Endodermal cell (in vitro differentiated cells): ENCODE results near the gene POLE3. TPM values are rescaled to one million over a fixed set of nuclear protein-coding genes. Genes with fewer than 3 reads are reported as not detected.

ENCODE experiments used
- DNase-seq: peaks from one replicate; pipeline ENCODE4 v3.0.0-alpha.2; 2017
- H3K27ac ChIP-seq: 2 replicates; pipeline ENCODE4 v1.5.1; 2013; ENCODE audit warnings: mild to moderate bottlenecking, low read depth, low read length, moderate library complexity
- H3K27me3 ChIP-seq: 2 replicates; pipeline ENCODE4 v1.6.1; 2013; ENCODE audit warnings: mild to moderate bottlenecking, low read length, moderate library complexity; ENCODE audit not compliant: insufficient read depth, control insufficient read depth, poor library complexity, severe bottlenecking
- H3K36me3 ChIP-seq: 2 replicates; pipeline ENCODE4 v1.7.0; 2013; ENCODE audit warnings: mild to moderate bottlenecking, low read length, moderate library complexity; ENCODE audit not compliant: control insufficient read depth, insufficient read depth
- H3K4me1 ChIP-seq: one replicate; pipeline ENCODE4 v1.7.0; 2013; ENCODE audit warnings: low read length; ENCODE audit not compliant: control insufficient read depth, insufficient read depth
- H3K4me3 ChIP-seq: 2 replicates; pipeline ENCODE4 v1.5.1; 2013; ENCODE audit warnings: mild to moderate bottlenecking, low read length, moderate library complexity
- H3K9ac ChIP-seq: 2 replicates; pipeline ENCODE4 v1.6.1; 2013; ENCODE audit warnings: mild to moderate bottlenecking, low read length, moderate library complexity; ENCODE audit not compliant: poor library complexity, severe bottlenecking; ENCODE audit errors: extremely low read depth
- H3K9me3 ChIP-seq: 2 replicates; pipeline ENCODE4 v1.6.1; 2013; ENCODE audit warnings: mild to moderate bottlenecking, low read length, moderate library complexity; ENCODE audit not compliant: control insufficient read depth
- H3K27ac Mint-ChIP-seq: 2 replicates; pipeline ENCODE4 v1.8.0; 2020; ENCODE audit warnings: mixed read lengths
- H3K27me3 Mint-ChIP-seq: 2 replicates; pipeline ENCODE4 v1.8.0; 2021; ENCODE audit warnings: mild to moderate bottlenecking, mixed read lengths; ENCODE audit not compliant: insufficient read depth
- H3K36me3 Mint-ChIP-seq: 2 replicates; pipeline ENCODE4 v1.8.0; 2020; ENCODE audit warnings: low read depth, mixed read lengths
- H3K4me1 Mint-ChIP-seq: 2 replicates; pipeline ENCODE4 v1.8.0; 2020; ENCODE audit warnings: mixed read lengths
- H3K4me3 Mint-ChIP-seq: 2 replicates; pipeline ENCODE4 v1.8.0; 2020; ENCODE audit warnings: mild to moderate bottlenecking, moderate library complexity, mixed read lengths
- H3K9me3 Mint-ChIP-seq: 2 replicates; pipeline ENCODE4 v1.8.0; 2020; ENCODE audit warnings: mild to moderate bottlenecking, mixed read lengths
- WGBS, 2 experiments: methylation state at CpG; one replicate each; pipeline versions ENCODE4 v1.1.5 to v1.1.7; 2013; ENCODE audit warnings: missing lambda C conversion rate in 2 of 2, mixed read lengths in 1 of 2; ENCODE audit not compliant: insufficient coverage in 1 of 2, insufficient read length in 1 of 2; 5-methylcytosine and 5-hydroxymethylcytosine counted together
- total RNA-seq, 2 donors: library from RNA; stranded (reverse); fragmentation: NEBNext Ultra II Directional in 1 of 2; extraction: Animal tissue kit (Norgen Biotek cat#: 25700) in 1 of 2; gene quantifications; 2 replicates in 1 of 2; 3 replicates in 1 of 2; pipeline ENCODE4 v1.2.1, GENCODE V29; 2021
- TF ChIP-seq, protein P1 (sequence below): fragments of 200-600 bp; sonication (generic); conservative IDR thresholded peaks from 2 replicates; pipeline ENCODE4 v1.5.0; 2021; ENCODE audit warnings: antibody characterized with exemption, mild to moderate bottlenecking

Gene POLE3
- total RNA-seq, 2 donors from 2014 or later: 36.5 to 45.6 TPM

DNA sequence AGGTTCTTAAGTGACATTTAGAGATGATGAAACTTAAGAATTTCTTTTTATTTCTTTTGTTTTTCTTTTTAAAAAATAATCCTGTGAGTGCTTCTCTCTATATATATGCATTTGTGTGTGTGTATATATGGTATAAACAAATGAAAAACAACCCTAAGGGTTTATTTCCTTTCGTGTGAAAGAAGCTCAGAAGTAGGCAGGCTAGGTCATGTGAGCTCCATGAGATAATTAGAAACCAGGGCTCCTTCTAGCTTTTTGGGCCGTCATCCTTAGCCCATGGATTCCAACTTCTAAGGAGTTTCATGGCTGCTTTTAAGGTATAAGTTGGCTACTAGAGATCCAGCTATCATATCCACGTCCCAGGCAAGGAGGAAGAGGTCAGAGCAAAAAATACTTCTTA, 11.3 kb upstream of the POLE3 start:
- Mint-ChIP-seq H3K4me1 (peaks cover 8% of the 10 kb centered on the region), H3K27ac (no peak overlapping the region), H3K9me3 (no peaks in the 10 kb centered on the region), H3K4me3 (no peak overlapping the region), H3K27me3 (peaks cover 3% of the 10 kb centered on the region), H3K36me3 (no peaks in the 10 kb centered on the region)
- no peak overlapping the region for H3K9ac ChIP-seq
- 92 to 94% methylated on average over 3 of the region's 3 CpGs for WGBS, 2 experiments
- no peaks in the 10 kb centered on the region for H3K9me3 ChIP-seq
- no peaks in the 10 kb centered on the region for H3K4me1 ChIP-seq
- no peak overlapping the region for H3K4me3 ChIP-seq
- no peak for DNase-seq
- no peaks in the 10 kb centered on the region for H3K36me3 ChIP-seq
- H3K27me3 ChIP-seq: peaks cover 4% of the 10 kb centered on the region
- H3K27ac ChIP-seq: no peak overlapping the region
- TF ChIP-seq, protein P1, sequence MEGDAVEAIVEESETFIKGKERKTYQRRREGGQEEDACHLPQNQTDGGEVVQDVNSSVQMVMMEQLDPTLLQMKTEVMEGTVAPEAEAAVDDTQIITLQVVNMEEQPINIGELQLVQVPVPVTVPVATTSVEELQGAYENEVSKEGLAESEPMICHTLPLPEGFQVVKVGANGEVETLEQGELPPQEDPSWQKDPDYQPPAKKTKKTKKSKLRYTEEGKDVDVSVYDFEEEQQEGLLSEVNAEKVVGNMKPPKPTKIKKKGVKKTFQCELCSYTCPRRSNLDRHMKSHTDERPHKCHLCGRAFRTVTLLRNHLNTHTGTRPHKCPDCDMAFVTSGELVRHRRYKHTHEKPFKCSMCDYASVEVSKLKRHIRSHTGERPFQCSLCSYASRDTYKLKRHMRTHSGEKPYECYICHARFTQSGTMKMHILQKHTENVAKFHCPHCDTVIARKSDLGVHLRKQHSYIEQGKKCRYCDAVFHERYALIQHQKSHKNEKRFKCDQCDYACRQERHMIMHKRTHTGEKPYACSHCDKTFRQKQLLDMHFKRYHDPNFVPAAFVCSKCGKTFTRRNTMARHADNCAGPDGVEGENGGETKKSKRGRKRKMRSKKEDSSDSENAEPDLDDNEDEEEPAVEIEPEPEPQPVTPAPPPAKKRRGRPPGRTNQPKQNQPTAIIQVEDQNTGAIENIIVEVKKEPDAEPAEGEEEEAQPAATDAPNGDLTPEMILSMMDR: no peak

DNA sequence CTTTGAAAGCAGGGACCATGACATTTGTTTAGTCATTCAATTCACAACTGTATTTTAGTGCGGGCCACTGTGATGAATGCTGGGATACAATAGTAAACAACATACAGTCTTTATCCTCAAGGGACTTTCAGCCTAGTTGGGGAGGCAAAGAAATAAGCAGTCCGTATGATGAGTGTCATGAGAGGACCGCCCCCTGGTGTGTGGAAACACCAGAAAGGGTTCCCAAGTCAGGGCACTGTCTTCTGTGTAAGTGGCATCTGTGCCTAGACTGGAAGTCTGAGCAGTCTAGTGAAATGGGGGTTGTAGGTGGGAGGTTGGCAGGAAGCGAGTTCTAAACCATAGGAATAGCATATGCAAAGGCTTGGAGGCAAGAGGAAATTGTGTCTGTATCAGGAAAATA, 6.9 kb upstream of the POLE3 start:
- Histone ChIP-seq H3K4me3 (no peak overlapping the region), H3K27me3 (peaks cover 4% of the 10 kb centered on the region), H3K9me3 (no peaks in the 10 kb centered on the region), H3K27ac (no peak overlapping the region), H3K9ac (no peak overlapping the region), H3K4me1 (no peaks in the 10 kb centered on the region), H3K36me3 (no peaks in the 10 kb centered on the region)
- Mint-ChIP-seq H3K27me3 (peaks cover 3% of the 10 kb centered on the region), H3K36me3 (no peaks in the 10 kb centered on the region), H3K9me3 (no peaks in the 10 kb centered on the region), H3K4me3 (no peak overlapping the region), H3K27ac (no peak overlapping the region), H3K4me1 (no peaks in the 10 kb centered on the region)
- TF ChIP-seq, protein P1: no peak
- 90 to 93% methylated on average over 3 to 4 of the region's 4 CpGs for WGBS, 2 experiments
- no peak for DNase-seq

- Histone ChIP-seq H3K4me1 (no peaks in the 10 kb centered on the region), H3K9me3 (no peaks in the 10 kb centered on the region), H3K4me3 (no peak overlapping the region), H3K27ac (no peak overlapping the region), H3K27me3 (no peaks in the 10 kb centered on the region), H3K9ac (no peak overlapping the region), H3K36me3 (no peaks in the 10 kb centered on the region)
- Mint-ChIP-seq H3K4me1 (peaks cover 5% of the 10 kb centered on the region), H3K4me3 (no peak overlapping the region), H3K36me3 (no peaks in the 10 kb centered on the region), H3K27me3 (no peaks in the 10 kb centered on the region), H3K27ac (no peak overlapping the region), H3K9me3 (no peaks in the 10 kb centered on the region)
- no peak for DNase-seq
- 79 to 89% methylated on average over 3 of the region's 3 CpGs for WGBS, 2 experiments
- TF ChIP-seq, protein P1: no peak
These were observed 5.8 kb upstream of the POLE3 start for GRCh38 chr9:113416149-113416721.
